Measurements from ENCODE around the gene GRIK2. TPM values are rescaled to one million over a fixed set of nuclear protein-coding genes. Genes with fewer than 3 reads are reported as not detected.

The GRIK2 gene
- total RNA-seq, 1 experiment from 2014 or later, result 0.29 TPM

- intact Hi-C loops (cut with micrococcal nuclease; ENCODE audit: unreplicated experiment), result no loop called here
- DNase-seq, result no peak
- Mint-ChIP-seq H3K36me3 (ENCODE audit: insufficient read depth, unreplicated experiment) (no peaks in the 10 kb centered on the region), H3K9me3 (ENCODE audit: unreplicated experiment) (no peaks in the 10 kb centered on the region), H3K4me3 (ENCODE audit: unreplicated experiment) (no peak overlapping the region), H3K27ac (ENCODE audit: unreplicated experiment) (no peak overlapping the region), H3K4me1 (ENCODE audit: low read depth, unreplicated experiment) (no peaks in the 10 kb centered on the region), H3K27me3 (ENCODE audit: insufficient read depth, unreplicated experiment) (no peaks in the 10 kb centered on the region)
- no peak overlapping the region for H3K4me3 ChIP-seq (ENCODE audit: low read depth, low read length)
- H3K27me3 ChIP-seq (replicated peaks; ENCODE audit: control insufficient read depth, insufficient read depth, low read length), result no peaks in the 10 kb centered on the region
- ChIA-PET CTCF (no interaction called here), POLR2A (no interaction called here)
- H3K36me3 ChIP-seq (ENCODE audit: control insufficient read depth, insufficient read depth, low read length), result no peaks in the 10 kb centered on the region
- H3K9me3 ChIP-seq, result no peaks in the 10 kb centered on the region
- no TSS peak for BruUV-seq (replicated peaks)
- no peak for TF ChIP-seq CTCF (IDR thresholded peaks at IDR 0.05; ENCODE audit: insufficient read depth in 1 of 2, low read depth in 1 of 2, low read length in 1 of 2, severe bottlenecking in 1 of 2, unreplicated experiment in 1 of 2)
- H3K4me1 ChIP-seq, result peaks cover 4% of the 10 kb centered on the region; the same call in 1 of the 2 replicates
These were observed 364.9 kb downstream of the GRIK2 start for GRCh38 chr6:101758368-101758767.

- no TSS peak for BruUV-seq (replicated peaks)
- no peaks in the 10 kb centered on the region for H3K36me3 ChIP-seq (ENCODE audit: control insufficient read depth, insufficient read depth, low read length)
- no peak overlapping the region for H3K4me3 Mint-ChIP-seq (ENCODE audit: unreplicated experiment)
- no peaks in the 10 kb centered on the region for H3K27me3 ChIP-seq (replicated peaks; ENCODE audit: control insufficient read depth, insufficient read depth, low read length)
- H3K4me1 ChIP-seq, result peaks cover 8% of the 10 kb centered on the region; the same call in 1 of the 2 replicates
- DNase-seq, result no peak
- H3K9me3 Mint-ChIP-seq (ENCODE audit: unreplicated experiment), result no peaks in the 10 kb centered on the region
- no peak for TF ChIP-seq CTCF (IDR thresholded peaks at IDR 0.05; ENCODE audit: insufficient read depth in 1 of 2, low read depth in 1 of 2, low read length in 1 of 2, severe bottlenecking in 1 of 2, unreplicated experiment in 1 of 2)
- ChIA-PET POLR2A (no interaction called here), CTCF (no interaction called here)
- H3K36me3 Mint-ChIP-seq (ENCODE audit: insufficient read depth, unreplicated experiment), result no peaks in the 10 kb centered on the region
- H3K27ac Mint-ChIP-seq (ENCODE audit: unreplicated experiment), result no peak overlapping the region
- H3K4me1 Mint-ChIP-seq (ENCODE audit: low read depth, unreplicated experiment), result peaks cover 16% of the 10 kb centered on the region
- H3K27me3 Mint-ChIP-seq (ENCODE audit: insufficient read depth, unreplicated experiment), result no peaks in the 10 kb centered on the region
- H3K9me3 ChIP-seq, result no peaks in the 10 kb centered on the region
- no peak overlapping the region for H3K4me3 ChIP-seq (ENCODE audit: low read depth, low read length)
- intact Hi-C loops (cut with micrococcal nuclease; ENCODE audit: unreplicated experiment), result loop anchor here (5.0 kb wide), 2 partner anchors 121 to 359 kb away; no protein-coding TSS in a partner anchor
These were observed 367.5 kb downstream of the GRIK2 start for GRCh38 chr6:101760843-101761621.

- Histone ChIP-seq H3K4me3 (ENCODE audit: low read depth, low read length) (no peak overlapping the region), H3K27me3 (replicated peaks; ENCODE audit: control insufficient read depth, insufficient read depth, low read length) (no peaks in the 10 kb centered on the region), H3K4me1 (peaks cover 8% of the 10 kb centered on the region; the same call in 1 of the 2 replicates), H3K9me3 (no peaks in the 10 kb centered on the region), H3K36me3 (ENCODE audit: control insufficient read depth, insufficient read depth, low read length) (no peaks in the 10 kb centered on the region)
- Mint-ChIP-seq H3K4me1 (ENCODE audit: low read depth, unreplicated experiment) (peaks cover 16% of the 10 kb centered on the region), H3K9me3 (ENCODE audit: unreplicated experiment) (no peaks in the 10 kb centered on the region), H3K36me3 (ENCODE audit: insufficient read depth, unreplicated experiment) (no peaks in the 10 kb centered on the region), H3K27ac (ENCODE audit: unreplicated experiment) (no peak overlapping the region), H3K4me3 (ENCODE audit: unreplicated experiment) (no peak overlapping the region), H3K27me3 (ENCODE audit: insufficient read depth, unreplicated experiment) (no peaks in the 10 kb centered on the region)
- no peak for TF ChIP-seq CTCF (IDR thresholded peaks at IDR 0.05; ENCODE audit: insufficient read depth in 1 of 2, low read depth in 1 of 2, low read length in 1 of 2, severe bottlenecking in 1 of 2, unreplicated experiment in 1 of 2)
- BruUV-seq (replicated peaks), result no TSS peak
- intact Hi-C loops (cut with micrococcal nuclease; ENCODE audit: unreplicated experiment), result loop anchor here (5.0 kb wide), 2 partner anchors 119 to 361 kb away; no protein-coding TSS in a partner anchor
- no peak for DNase-seq
- POLR2A ChIA-PET, result no interaction called here
- CTCF ChIA-PET, result no interaction called here
These were observed 369.3 kb downstream of the GRIK2 start for GRCh38 chr6:101762851-101763250.
